Measurements from ENCODE around the gene FCN3. TPM values are rescaled to one million over a fixed set of nuclear protein-coding genes. Genes with fewer than 3 reads are reported as not detected.

The FCN3 gene
- total and polyA plus RNA-seq, 9 of the 15 experiments (the other 6 are each of a cell fraction or from before 2014, with no cell fraction given): 0.49 TPM; not detected in 8

GRCh38 chr1:27395441-27396195, 21.0 kb upstream of the FCN3 start (continued):
- TF ChIP-seq THAP12 (CRISPR knock-in tag; IDR thresholded peaks at IDR 0.05) (no peak), HINFP (tag; conservative IDR thresholded peaks at IDR 0.05; ENCODE audit: low read depth) (no peak), FOXP1 (CRISPR knock-in tag; IDR thresholded peaks at IDR 0.05) (no peak), LCOR (CRISPR knock-in tag; IDR thresholded peaks at IDR 0.05) (peak; percentile 90), GATAD2A (IDR thresholded peaks at IDR 0.05) (no peak), CEBPB (tag; IDR thresholded peaks at IDR 0.05) (no peak), TCFL5 (CRISPR knock-in tag; conservative IDR thresholded peaks at IDR 0.05) (no peak), HMG20A (CRISPR knock-in tag; conservative IDR thresholded peaks at IDR 0.05) (no peak), ZNF212 (CRISPR knock-in tag; IDR thresholded peaks at IDR 0.05) (no peak)
- TF ChIP-seq, protein P1, sequence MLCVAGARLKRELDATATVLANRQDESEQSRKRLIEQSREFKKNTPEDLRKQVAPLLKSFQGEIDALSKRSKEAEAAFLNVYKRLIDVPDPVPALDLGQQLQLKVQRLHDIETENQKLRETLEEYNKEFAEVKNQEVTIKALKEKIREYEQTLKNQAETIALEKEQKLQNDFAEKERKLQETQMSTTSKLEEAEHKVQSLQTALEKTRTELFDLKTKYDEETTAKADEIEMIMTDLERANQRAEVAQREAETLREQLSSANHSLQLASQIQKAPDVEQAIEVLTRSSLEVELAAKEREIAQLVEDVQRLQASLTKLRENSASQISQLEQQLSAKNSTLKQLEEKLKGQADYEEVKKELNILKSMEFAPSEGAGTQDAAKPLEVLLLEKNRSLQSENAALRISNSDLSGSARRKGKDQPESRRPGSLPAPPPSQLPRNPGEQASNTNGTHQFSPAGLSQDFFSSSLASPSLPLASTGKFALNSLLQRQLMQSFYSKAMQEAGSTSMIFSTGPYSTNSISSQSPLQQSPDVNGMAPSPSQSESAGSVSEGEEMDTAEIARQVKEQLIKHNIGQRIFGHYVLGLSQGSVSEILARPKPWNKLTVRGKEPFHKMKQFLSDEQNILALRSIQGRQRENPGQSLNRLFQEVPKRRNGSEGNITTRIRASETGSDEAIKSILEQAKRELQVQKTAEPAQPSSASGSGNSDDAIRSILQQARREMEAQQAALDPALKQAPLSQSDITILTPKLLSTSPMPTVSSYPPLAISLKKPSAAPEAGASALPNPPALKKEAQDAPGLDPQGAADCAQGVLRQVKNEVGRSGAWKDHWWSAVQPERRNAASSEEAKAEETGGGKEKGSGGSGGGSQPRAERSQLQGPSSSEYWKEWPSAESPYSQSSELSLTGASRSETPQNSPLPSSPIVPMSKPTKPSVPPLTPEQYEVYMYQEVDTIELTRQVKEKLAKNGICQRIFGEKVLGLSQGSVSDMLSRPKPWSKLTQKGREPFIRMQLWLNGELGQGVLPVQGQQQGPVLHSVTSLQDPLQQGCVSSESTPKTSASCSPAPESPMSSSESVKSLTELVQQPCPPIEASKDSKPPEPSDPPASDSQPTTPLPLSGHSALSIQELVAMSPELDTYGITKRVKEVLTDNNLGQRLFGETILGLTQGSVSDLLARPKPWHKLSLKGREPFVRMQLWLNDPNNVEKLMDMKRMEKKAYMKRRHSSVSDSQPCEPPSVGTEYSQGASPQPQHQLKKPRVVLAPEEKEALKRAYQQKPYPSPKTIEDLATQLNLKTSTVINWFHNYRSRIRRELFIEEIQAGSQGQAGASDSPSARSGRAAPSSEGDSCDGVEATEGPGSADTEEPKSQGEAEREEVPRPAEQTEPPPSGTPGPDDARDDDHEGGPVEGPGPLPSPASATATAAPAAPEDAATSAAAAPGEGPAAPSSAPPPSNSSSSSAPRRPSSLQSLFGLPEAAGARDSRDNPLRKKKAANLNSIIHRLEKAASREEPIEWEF (CRISPR knock-in tag; IDR thresholded peaks at IDR 0.05): no peak
- TF ChIP-seq, protein P2, sequence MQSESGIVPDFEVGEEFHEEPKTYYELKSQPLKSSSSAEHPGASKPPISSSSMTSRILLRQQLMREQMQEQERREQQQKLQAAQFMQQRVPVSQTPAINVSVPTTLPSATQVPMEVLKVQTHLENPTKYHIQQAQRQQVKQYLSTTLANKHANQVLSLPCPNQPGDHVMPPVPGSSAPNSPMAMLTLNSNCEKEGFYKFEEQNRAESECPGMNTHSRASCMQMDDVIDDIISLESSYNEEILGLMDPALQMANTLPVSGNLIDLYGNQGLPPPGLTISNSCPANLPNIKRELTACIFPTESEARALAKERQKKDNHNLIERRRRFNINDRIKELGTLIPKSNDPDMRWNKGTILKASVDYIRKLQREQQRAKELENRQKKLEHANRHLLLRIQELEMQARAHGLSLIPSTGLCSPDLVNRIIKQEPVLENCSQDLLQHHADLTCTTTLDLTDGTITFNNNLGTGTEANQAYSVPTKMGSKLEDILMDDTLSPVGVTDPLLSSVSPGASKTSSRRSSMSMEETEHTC (IDR thresholded peaks at IDR 0.05): 0 out of 2 replicates have a peak, but pooled peaks have one; percentile 25
- TF ChIP-seq, protein P3, sequence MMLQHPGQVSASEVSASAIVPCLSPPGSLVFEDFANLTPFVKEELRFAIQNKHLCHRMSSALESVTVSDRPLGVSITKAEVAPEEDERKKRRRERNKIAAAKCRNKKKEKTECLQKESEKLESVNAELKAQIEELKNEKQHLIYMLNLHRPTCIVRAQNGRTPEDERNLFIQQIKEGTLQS (IDR thresholded peaks at IDR 0.05): no peak
- TF ChIP-seq, protein P3 (CRISPR knock-in tag; conservative IDR thresholded peaks at IDR 0.05): no peak
- TF ChIP-seq, protein P4, sequence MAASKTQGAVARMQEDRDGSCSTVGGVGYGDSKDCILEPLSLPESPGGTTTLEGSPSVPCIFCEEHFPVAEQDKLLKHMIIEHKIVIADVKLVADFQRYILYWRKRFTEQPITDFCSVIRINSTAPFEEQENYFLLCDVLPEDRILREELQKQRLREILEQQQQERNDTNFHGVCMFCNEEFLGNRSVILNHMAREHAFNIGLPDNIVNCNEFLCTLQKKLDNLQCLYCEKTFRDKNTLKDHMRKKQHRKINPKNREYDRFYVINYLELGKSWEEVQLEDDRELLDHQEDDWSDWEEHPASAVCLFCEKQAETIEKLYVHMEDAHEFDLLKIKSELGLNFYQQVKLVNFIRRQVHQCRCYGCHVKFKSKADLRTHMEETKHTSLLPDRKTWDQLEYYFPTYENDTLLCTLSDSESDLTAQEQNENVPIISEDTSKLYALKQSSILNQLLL (CRISPR knock-in tag; IDR thresholded peaks at IDR 0.05; ENCODE audit: borderline replicate concordance): no peak
